Measurements from ENCODE around the gene ACBD6.

Gene ACBD6

GRCh38 chr1:180244840-180245239, 257.5 kb downstream of the ACBD6 start:
- TF ChIP-seq, protein P1, sequence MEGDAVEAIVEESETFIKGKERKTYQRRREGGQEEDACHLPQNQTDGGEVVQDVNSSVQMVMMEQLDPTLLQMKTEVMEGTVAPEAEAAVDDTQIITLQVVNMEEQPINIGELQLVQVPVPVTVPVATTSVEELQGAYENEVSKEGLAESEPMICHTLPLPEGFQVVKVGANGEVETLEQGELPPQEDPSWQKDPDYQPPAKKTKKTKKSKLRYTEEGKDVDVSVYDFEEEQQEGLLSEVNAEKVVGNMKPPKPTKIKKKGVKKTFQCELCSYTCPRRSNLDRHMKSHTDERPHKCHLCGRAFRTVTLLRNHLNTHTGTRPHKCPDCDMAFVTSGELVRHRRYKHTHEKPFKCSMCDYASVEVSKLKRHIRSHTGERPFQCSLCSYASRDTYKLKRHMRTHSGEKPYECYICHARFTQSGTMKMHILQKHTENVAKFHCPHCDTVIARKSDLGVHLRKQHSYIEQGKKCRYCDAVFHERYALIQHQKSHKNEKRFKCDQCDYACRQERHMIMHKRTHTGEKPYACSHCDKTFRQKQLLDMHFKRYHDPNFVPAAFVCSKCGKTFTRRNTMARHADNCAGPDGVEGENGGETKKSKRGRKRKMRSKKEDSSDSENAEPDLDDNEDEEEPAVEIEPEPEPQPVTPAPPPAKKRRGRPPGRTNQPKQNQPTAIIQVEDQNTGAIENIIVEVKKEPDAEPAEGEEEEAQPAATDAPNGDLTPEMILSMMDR (IDR thresholded peaks at IDR 0.05): no peak
- TF ChIP-seq ZFX (IDR thresholded peaks at IDR 0.05; ENCODE audit: borderline replicate concordance): no peak
- H3K27ac ChIP-seq: no peak overlapping the region

DNA sequence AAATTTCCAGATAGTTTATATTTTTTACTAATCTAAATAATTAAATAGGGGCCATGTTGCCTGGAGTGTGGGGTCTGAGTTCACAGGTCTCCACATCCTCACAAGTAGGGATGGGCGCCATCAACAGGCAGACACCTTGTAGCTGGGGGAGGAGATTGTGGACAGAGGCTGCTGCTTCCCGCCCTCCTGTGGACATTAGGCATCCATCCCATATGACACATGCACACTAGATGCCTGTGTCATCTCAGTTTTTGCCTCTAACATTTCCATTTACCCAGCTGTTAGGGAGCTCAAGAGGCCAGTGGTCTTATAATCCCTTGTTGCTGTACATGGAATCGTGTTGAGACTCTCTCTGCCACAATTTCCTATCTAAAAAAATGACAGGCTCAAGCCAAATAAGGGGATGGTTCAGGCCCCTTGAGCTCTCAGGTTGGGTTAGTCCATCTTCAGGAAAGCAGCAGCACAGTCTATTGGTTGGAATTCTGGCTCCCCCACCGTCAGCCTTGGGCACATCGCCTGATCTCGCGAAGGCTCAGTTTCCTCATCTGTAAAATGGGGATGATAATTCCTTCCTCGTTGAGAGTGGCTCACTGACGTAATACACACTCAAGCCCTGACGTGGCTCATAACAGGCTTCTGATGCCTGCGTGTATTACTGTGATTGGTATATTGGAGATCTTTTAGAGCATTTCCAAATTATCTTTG, 258.7 kb downstream of the ACBD6 start:
- H3K27ac ChIP-seq: no peak overlapping the region
- no peak for TF ChIP-seq ZFX (IDR thresholded peaks at IDR 0.05; ENCODE audit: borderline replicate concordance)
- TF ChIP-seq, protein P1 (IDR thresholded peaks at IDR 0.05): no peak

DNA sequence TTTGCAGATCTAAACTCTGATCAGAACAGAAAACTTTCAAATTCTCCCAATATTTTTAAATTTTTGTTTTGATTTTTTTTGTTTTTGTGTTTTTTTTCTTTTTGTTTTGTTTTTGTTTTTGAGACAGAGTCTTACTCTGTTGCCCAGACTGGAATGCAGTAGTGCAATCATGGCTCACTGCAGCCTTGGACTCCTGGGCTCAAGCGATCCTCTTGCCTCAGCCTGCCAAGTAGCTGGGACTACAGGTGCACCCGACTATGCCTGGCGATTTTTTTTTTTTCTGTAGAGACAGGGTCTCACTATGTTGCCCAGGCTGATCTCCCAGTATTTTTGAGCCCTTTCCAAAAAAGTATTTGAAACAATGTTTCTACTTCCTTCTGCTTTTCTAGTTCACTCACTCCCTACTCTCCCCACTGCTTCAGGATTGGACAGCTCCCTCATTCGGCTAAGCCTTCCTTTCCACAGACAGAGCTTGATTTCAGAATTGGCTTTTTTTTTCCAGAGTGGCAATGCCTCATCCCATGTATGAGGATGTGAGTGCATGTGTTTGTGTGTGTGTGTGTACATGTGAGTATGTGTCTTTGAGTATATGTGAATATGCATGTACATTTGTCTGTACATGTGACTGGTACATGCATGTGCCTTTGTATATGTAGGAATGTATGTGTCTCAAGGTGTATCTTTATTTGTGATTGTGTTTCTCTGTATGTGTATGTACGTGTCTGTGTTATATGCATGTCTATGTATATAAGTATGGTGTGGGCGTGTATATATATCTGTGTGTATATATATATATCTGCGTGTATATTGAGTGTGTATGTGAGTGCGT, 260.4 kb downstream of the ACBD6 start:
- no peak overlapping the region for H3K27ac ChIP-seq
- TF ChIP-seq, protein P1 (IDR thresholded peaks at IDR 0.05): no peak
- TF ChIP-seq ZFX (IDR thresholded peaks at IDR 0.05; ENCODE audit: borderline replicate concordance): no peak

- H3K27ac ChIP-seq: no peak overlapping the region
- TF ChIP-seq ZFX (IDR thresholded peaks at IDR 0.05; ENCODE audit: borderline replicate concordance): no peak
- TF ChIP-seq, protein P1 (IDR thresholded peaks at IDR 0.05): no peak
Observed at GRCh38 chr1:180239145-180240096, 263.0 kb downstream of the ACBD6 start.

- no peak overlapping the region for H3K27ac ChIP-seq
- TF ChIP-seq ZFX (IDR thresholded peaks at IDR 0.05; ENCODE audit: borderline replicate concordance): no peak
- TF ChIP-seq, protein P1 (IDR thresholded peaks at IDR 0.05): no peak
Observed at GRCh38 chr1:180238675-180239074, 263.7 kb downstream of the ACBD6 start.

All from 22Rv1 (cell line).